Loucy (cell line): ENCODE measurements around the gene SYNGR3.

ENCODE experiments used
- EZH2phosphoT487 ChIP-seq: fragments of 200-600 bp; IDR thresholded peaks from 2 replicates; pipeline ENCODE4 v1.6.1; 2018; ENCODE audit warnings: antibody characterized with exemption, mild to moderate bottlenecking, moderate library complexity, borderline replicate concordance
- TF ChIP-seq, protein P1 (sequence below): fragments of 200-600 bp; sonication (generic); conservative IDR thresholded peaks from 2 replicates; pipeline ENCODE4 v1.5.1; 2014; ENCODE audit warnings: mild to moderate bottlenecking, antibody characterized with exemption, low read length

DNA sequence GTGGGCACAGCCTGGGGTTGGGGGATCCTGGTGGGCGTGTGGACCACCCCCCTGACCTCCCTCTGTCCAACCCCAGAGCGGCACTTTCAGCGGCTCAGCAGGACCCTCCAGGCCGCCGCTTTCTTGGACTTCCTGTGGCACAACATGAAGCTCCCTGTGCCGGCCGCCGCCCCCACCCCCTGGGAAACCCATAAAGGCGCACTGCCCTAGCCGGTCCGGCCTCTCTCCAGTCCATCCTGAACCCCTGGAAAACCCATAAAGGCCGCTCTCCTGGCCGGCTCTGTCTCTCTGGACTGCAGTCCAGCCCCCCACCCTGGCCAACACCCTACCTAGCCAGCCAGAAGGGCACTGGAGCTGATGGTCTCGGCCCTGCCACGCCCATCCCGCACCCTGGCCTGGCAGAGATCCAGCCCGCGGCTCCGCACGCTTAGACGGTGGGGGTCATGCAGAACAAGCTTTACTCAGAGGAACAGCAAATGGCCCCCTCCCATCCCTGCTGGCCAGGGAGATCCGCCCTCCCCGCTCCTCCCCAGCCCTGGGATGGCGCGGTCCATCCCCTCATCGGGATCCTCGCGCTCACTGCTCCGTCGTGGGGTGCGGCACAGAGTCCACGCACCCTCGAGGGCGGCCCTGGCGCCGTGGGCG lies 11.2 kb upstream of the SYNGR3 start:
- TF ChIP-seq, protein P1, sequence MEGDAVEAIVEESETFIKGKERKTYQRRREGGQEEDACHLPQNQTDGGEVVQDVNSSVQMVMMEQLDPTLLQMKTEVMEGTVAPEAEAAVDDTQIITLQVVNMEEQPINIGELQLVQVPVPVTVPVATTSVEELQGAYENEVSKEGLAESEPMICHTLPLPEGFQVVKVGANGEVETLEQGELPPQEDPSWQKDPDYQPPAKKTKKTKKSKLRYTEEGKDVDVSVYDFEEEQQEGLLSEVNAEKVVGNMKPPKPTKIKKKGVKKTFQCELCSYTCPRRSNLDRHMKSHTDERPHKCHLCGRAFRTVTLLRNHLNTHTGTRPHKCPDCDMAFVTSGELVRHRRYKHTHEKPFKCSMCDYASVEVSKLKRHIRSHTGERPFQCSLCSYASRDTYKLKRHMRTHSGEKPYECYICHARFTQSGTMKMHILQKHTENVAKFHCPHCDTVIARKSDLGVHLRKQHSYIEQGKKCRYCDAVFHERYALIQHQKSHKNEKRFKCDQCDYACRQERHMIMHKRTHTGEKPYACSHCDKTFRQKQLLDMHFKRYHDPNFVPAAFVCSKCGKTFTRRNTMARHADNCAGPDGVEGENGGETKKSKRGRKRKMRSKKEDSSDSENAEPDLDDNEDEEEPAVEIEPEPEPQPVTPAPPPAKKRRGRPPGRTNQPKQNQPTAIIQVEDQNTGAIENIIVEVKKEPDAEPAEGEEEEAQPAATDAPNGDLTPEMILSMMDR = no peak
- no peak for TF ChIP-seq EZH2phosphoT487
